Natural killer cell (primary cell): ENCODE measurements around the gene SLC35E1. TPM values are rescaled to one million over a fixed set of nuclear protein-coding genes. Genes with fewer than 3 reads are reported as not detected.

Experiments used
- ATAC-seq, 3 donors: fragments of 150-1000 bp in 2 of 3; fragments of 200-7000 bp in 1 of 3; cut with Tn5 transposase; 1 replicate in 1 of 3; 2 replicates in 2 of 3; pipeline ENCODE4 v1.10.0; 2021; ENCODE audit warnings: mild to moderate bottlenecking in 2 of 3, moderate library complexity in 2 of 3
- DNase-seq, 2 donors: peaks; one replicate each; pipeline versions ENCODE4 v3.0.0 to v3.0.0-alpha.2; 2013 to 2021; ENCODE audit warnings: mixed read lengths in 1 of 2
- H3K27ac ChIP-seq: one replicate; pipeline ENCODE4 v1.5.1; 2013; ENCODE audit warnings: mild to moderate bottlenecking, low read length
- H3K27me3 ChIP-seq: one replicate; pipeline ENCODE4 v1.6.1; 2013; ENCODE audit warnings: low read length; ENCODE audit not compliant: control insufficient read depth, insufficient read depth
- H3K36me3 ChIP-seq: one replicate; pipeline ENCODE4 v1.6.1; 2013; ENCODE audit warnings: low read length; ENCODE audit not compliant: control insufficient read depth, insufficient read depth
- H3K4me1 ChIP-seq: one replicate; pipeline ENCODE4 v1.6.1; 2013; ENCODE audit warnings: low read length; ENCODE audit not compliant: control insufficient read depth, insufficient read depth
- H3K4me3 ChIP-seq: one replicate; pipeline ENCODE4 v1.5.1; 2013; ENCODE audit warnings: low read length
- H3K9me3 ChIP-seq: one replicate; pipeline ENCODE4 v1.6.1; 2013; ENCODE audit warnings: low read length; ENCODE audit not compliant: control insufficient read depth, insufficient read depth
- H3K27ac Mint-ChIP-seq, 2 donors: one replicate each; pipeline ENCODE4 v1.8.0; 2022; ENCODE audit warnings: mild to moderate bottlenecking in 2 of 2, mixed read lengths in 2 of 2, moderate library complexity in 1 of 2
- H3K27me3 Mint-ChIP-seq, 2 donors: one replicate each; pipeline ENCODE4 v1.8.0; 2022; ENCODE audit warnings: low read depth in 2 of 2, mixed read lengths in 2 of 2
- H3K36me3 Mint-ChIP-seq: one replicate; pipeline ENCODE4 v1.8.0; 2022; ENCODE audit warnings: mixed read lengths
- H3K4me1 Mint-ChIP-seq, 2 donors: one replicate each; pipeline ENCODE4 v1.8.0; 2022; ENCODE audit warnings: mixed read lengths in 2 of 2
- H3K4me3 Mint-ChIP-seq: one replicate; pipeline ENCODE4 v1.8.0; 2022; ENCODE audit warnings: mild to moderate bottlenecking, moderate library complexity, mixed read lengths
- H3K9me3 Mint-ChIP-seq, 2 donors: one replicate each; pipeline ENCODE4 v1.8.0; 2022; ENCODE audit warnings: mixed read lengths in 2 of 2
- CTCF ChIP-seq: fragments of 200-600 bp; IDR thresholded peaks from one replicate; pipeline ENCODE4 v1.8.0; 2022; ENCODE audit warnings: antibody characterized with exemption
- WGBS: methylation state at CpG from one replicate; pipeline ENCODE4 v1.1.7; 2013; ENCODE audit warnings: missing lambda C conversion rate; ENCODE audit not compliant: insufficient coverage; 5-methylcytosine and 5-hydroxymethylcytosine counted together
- intact Hi-C: fragments of 100-400 bp; cut with micrococcal nuclease; formaldehyde crosslinking; loops from one replicate; pipeline ENCODE4 v1.14.2; 2022
- total RNA-seq, 4 donors: library from RNA; stranded (reverse); fragments of 120-200 nt in 1 of 4; gene quantifications; one replicate each; pipeline versions ENCODE4 v1.2.3 to v1.2.4, GENCODE V29; 2013 to 2022

SLC35E1 gene
- total RNA-seq, 3 donors from 2014 or later (not counting 1 experiment from before 2014, with no cell fraction given), result 53.2 to 55.5 (median 54.2) TPM

- intact Hi-C loops, result no loop called here
- DNase-seq, result no peak
- Mint-ChIP-seq H3K4me3 (no peak overlapping the region), H3K27me3 (no peaks in the 10 kb centered on the region), H3K36me3 (no peaks in the 10 kb centered on the region), H3K27ac (no peak overlapping the region), H3K4me1 (peaks cover 5 to 16% of the 10 kb centered on the region in 2 donors), H3K9me3 (no peaks in the 10 kb centered on the region)
- no peak for ATAC-seq
- no peaks in the 10 kb centered on the region for H3K4me1 ChIP-seq
- no peaks in the 10 kb centered on the region for H3K9me3 ChIP-seq
- no peak overlapping the region for H3K27ac ChIP-seq
- 97% methylated on average over 47 of the region's 47 CpGs for WGBS
- H3K27me3 ChIP-seq, result no peaks in the 10 kb centered on the region
- TF ChIP-seq CTCF, result no peak
- H3K4me3 ChIP-seq, result no peak overlapping the region
- H3K36me3 ChIP-seq, result peaks cover 73% of the 10 kb centered on the region
Observed at GRCh38 chr19:16532440-16533234, 39.6 kb downstream of the SLC35E1 start.

GRCh38 chr19:16531380-16531669 lies 40.9 kb downstream of the SLC35E1 start:
- no peaks in the 10 kb centered on the region for H3K9me3 Mint-ChIP-seq

GRCh38 chr19:16530540-16531379 lies 41.5 kb downstream of the SLC35E1 start:
- DNase-seq (no peak), ATAC-seq (no peak)
- H3K36me3 Mint-ChIP-seq, result no peaks in the 10 kb centered on the region
- Histone ChIP-seq H3K9me3 (no peaks in the 10 kb centered on the region), H3K4me1 (no peaks in the 10 kb centered on the region), H3K27me3 (no peaks in the 10 kb centered on the region), H3K4me3 (no peak overlapping the region), H3K27ac (no peak overlapping the region), H3K36me3 (peaks cover 84% of the 10 kb centered on the region)
- no peak for TF ChIP-seq CTCF
- no peak overlapping the region for H3K27ac Mint-ChIP-seq
- H3K27me3 Mint-ChIP-seq, result no peaks in the 10 kb centered on the region
- 95% methylated on average over 41 of the region's 43 CpGs for WGBS
- no peak overlapping the region for H3K4me3 Mint-ChIP-seq
- intact Hi-C loops, result no loop called here
- peaks cover 0 to 8% of the 10 kb centered on the region in 2 donors for H3K4me1 Mint-ChIP-seq
- no peaks in the 10 kb centered on the region for H3K9me3 Mint-ChIP-seq

More at GRCh38 chr19:16531380-16531669, 40.9 kb downstream of the SLC35E1 start:
- no peak for TF ChIP-seq CTCF
- Mint-ChIP-seq H3K27me3 (no peaks in the 10 kb centered on the region), H3K36me3 (no peaks in the 10 kb centered on the region), H3K4me1 (peaks cover 0 to 13% of the 10 kb centered on the region in 2 donors), H3K27ac (no peak overlapping the region), H3K4me3 (no peak overlapping the region)
- Histone ChIP-seq H3K27ac (no peak overlapping the region), H3K4me1 (no peaks in the 10 kb centered on the region), H3K4me3 (no peak overlapping the region), H3K27me3 (no peaks in the 10 kb centered on the region), H3K9me3 (no peaks in the 10 kb centered on the region), H3K36me3 (peaks cover 81% of the 10 kb centered on the region)
- ATAC-seq (no peak), DNase-seq (no peak)
- intact Hi-C loops, result no loop called here
- 98% methylated on average over 12 of the region's 12 CpGs for WGBS
